HG02642 (cell line): ENCODE results near the gene HOXB9.

Experiments used
- ATAC-seq: cut with Tn5 transposase; IDR thresholded peaks from one replicate; pipeline ENCODE4 v1.9.1; 2021; ENCODE audit warnings: mild to moderate bottlenecking; ENCODE audit not compliant: unreplicated experiment, poor library complexity

The HOXB9 gene

DNA sequence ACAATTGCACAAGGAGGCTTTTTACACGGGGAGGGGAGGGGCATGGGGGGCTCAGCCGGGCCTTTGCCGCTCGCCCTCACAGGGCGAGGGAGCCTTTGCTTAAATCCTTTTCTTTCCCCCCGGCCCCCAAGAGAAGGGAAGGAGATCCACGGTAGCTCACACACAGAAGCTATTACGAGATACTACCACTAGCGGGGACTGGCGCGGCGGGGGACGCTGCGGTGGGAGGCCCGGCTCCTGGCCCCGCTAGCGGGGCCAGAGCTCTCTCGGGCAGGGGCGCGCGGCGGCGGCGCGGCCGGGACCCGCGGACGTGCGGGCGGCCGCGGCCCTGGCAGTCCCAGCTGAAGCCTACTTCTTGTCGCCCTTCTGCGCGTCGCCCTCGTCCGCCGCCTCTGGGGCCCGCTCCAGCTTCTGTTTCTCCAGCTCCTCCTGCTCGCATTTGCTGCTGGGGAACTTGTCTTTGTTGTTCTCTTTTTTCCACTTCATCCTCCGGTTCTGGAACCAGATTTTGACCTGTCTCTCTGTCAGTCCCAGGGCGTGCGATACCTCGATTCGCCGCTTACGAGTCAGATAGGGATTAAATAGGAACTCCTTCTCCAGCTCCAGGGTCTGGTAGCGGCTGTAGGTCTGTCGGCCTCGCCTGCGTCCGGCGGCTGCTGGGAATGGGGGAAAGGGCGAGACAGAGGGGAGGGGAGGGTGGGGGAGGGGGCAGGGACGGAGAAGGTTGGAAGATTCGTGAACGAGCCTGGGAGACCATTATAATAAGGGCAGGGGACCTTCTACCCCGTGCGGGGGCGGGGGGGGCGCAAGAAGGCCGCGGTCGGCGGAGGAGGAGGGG lies 13.1 kb downstream of the HOXB9 start:
- ATAC-seq, result no peak

DNA sequence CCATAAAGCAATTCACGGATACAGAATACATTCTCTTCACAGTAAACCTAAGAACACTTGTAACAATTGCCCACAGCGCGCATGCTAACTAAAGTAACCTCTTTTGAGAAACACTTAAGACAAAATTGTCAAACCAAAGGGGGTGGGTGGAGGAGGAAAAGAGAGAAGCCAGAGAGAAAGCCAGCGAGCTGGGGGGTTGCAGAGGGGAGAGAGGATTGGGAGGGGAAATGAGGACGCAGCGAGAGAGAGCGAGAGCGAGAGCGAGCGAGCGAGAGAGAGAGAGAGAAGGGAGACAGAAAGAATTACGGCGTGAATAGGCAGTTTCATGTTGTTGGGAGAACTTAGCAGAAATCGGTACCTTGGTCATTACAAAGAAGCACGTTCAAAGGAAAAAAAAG lies 13.7 kb downstream of the HOXB9 start:
- no peak for ATAC-seq

DNA sequence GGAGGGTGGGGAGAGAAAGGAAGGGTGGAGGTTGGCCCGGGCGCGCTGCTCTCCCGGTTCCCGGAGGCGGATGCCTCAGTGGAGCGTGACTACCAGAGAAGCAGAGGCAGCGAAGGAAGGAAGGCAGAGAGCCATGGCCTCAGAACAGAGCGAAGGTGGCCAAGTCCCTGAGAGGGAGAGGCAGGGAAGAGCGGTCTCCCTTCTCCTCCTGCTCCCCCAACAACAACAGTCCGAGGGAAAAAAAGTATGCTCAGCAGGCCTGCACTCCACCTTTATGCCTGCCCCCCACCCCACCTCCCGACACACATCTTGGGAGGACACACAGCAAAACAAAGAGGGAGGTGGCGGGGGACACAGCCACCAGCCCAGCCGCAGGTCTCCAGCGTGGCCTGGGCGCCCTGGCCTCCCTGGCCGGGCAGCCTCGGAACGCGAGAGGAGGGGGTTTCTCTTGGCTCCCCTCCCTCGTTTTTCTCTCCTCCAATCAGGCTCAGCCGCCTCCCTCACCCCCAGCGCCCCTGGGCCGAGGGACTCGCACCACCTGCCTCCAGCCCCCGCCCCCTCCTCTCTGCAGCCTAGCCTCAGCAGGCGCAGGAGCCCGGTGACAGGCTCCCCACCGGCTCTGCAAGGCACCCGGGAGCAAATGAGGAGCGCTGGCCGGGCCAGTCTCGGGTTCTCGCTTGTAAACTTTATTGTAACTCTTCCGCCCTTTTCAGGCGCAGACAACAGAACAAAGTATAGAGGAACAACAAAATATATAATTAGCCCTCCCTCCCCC lies 14.3 kb downstream of the HOXB9 start:
- no peak for ATAC-seq

DNA sequence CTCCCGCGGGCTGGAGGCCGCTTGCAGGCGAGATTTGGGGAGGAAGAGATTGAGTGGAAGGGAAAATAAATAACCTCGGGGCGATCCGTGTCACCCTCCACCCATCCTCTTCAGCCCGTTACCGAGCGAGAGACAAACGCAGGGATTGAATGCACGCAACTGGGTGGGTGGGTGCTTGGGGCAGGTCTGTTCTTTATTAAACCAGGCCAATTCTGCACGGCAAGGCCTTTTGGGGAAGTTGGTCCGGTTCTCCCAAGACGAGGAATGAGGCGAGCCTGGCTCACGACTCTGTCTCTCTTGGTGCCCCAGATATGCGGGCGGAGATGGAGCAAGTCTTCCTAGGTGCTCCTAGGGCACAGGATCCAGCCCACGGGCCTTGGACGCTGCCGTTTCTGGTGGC lies 14.9 kb downstream of the HOXB9 start:
- no peak for ATAC-seq

DNA sequence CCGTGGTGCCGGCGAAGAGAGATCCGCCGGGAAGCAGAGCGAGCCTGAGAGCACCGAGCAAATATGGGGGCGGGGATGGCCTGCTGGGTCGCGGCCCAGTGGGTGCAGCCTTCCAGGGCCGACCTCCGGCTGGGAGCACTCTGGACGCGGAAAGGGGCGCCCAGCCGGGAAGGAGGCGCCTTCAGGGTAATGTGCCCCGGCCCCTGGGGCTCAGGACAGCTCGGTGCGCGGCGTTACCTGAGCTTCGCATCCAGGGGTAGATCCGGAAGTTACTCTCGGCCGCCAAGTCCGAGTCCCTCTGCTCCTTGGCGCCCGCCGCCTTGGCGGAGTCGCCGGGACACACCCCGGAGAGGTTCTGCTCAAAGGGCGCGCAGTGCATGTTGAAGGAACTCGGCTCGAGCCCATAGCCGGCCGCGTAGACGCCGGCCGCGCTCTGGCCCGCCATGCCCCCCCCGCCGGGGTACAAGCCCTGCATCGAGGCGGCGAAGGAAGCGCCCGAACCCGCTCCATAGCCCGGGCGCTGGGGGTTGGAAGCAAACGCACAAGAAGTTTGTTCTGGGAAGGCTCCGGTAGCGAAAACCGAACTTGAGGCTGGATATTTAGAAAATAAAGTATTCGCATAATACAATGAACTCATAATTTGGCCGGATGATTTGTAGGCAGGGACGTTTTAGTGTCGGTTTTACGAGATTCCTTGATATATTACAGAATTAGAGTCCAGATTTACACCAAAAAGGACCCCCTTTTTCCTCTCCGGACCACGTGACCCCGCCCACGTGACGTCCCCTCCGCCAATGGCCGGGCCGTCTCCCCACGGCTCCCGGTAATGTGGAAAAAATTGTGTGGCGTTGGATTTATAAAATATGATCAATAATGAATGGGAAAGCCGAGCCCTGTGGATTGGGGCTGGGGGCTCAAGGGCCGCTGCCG lies 15.6 kb downstream of the HOXB9 start, which contains the start of gene HOXB7:
Gene HOXB7 (minus strand): TSS at position 736 of the 930 bp plus-strand sequence. CDS start 99 bp downstream, at position 637.
- no peak for ATAC-seq

DNA sequence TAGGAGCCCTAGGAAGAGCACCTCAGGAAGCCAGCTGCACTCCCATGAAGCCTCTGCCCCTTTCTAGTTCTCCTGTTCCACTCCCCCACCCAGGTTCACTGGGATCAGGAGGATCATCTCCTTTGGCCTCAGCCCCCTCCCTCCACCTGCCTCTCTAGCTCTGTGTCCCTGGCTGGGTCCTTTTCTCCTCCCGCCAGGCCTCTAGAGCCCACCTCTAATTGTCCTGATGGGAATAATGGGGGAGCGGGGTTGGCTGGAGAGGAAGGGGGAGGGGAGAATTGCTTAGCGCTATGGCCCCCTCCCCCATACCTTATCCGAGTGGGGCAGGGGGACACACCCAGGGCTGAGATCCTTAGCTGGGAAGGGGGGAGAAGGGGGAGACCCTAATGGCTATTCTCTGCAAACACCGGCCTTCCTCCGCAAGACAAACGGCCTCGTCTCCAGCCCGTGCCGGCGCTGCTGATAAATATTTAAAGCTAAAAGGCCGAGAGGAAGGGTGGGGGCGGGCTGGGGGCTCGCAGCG lies 16.3 kb downstream of the HOXB9 start:
- ATAC-seq, result no peak

DNA sequence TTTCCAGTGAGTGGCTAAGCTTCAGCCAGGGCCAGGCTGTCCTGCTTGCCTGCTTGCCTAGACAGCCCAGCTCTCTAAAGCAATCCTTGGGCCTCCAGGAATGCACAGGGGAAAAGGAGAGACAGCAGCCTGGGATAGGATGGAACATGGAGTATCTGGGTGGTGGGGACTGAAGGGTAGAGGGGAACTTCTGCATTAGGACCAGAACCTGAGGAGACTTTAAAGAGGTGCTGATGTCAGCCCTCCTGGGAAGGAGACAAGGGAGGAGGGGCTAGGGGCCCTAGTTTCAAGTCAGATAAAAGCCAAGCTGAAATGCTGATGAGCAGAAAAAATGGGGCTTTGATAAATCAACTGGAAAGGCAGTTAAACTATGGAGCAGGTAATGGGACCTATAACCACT lies 17.1 kb downstream of the HOXB9 start:
- no peak for ATAC-seq

DNA sequence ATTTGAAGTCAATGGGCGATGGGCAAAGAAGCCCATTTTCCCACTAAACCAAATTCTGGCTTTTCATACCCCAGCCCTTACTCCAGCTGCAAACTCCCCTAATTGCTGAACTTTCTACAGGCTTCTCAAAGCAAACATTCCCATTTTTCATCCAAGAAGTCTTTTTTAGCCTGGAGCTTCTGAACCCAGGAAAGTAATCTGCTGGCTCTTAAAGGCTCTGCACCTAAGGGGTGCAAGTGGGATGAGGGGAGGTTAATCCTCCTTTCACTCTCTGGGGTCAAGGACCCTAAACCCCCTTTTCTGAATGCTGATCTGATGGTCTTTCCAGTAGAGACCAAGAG lies 17.7 kb downstream of the HOXB9 start:
- no peak for ATAC-seq

DNA sequence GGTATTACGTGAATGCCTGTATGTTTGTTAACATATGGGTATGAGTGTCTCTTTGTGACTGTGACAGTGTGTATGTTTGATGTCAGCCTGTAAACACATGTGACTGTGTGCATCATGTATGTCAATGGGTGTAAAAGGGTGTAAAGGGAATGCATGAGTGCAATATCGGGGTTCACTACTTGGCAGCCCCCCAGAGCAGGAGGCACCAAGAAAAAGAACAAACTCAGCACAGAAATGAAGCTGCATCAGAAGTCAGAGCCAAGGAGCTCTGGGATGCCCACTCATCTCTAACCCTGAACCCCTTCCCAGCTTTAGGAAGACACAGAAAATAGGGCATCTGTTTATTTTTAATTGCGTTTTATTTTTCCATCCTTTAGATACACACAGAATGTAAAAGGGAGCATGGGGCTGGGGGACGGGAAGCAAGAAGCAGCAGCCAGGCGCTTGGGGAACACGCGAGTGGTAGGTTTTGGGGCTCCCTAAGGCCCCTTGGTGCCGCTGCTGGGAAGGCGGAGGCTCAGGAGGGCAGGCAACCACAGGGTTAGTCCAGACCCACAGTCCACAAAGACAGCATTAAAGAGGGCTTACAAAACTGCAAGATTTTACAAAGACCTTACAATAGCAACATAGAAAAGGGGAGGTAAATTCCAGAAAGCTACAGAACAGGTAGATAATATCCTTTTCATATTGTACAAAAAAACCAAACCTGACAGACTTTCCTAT lies 19.1 kb downstream of the HOXB9 start:
- no peak for ATAC-seq

DNA sequence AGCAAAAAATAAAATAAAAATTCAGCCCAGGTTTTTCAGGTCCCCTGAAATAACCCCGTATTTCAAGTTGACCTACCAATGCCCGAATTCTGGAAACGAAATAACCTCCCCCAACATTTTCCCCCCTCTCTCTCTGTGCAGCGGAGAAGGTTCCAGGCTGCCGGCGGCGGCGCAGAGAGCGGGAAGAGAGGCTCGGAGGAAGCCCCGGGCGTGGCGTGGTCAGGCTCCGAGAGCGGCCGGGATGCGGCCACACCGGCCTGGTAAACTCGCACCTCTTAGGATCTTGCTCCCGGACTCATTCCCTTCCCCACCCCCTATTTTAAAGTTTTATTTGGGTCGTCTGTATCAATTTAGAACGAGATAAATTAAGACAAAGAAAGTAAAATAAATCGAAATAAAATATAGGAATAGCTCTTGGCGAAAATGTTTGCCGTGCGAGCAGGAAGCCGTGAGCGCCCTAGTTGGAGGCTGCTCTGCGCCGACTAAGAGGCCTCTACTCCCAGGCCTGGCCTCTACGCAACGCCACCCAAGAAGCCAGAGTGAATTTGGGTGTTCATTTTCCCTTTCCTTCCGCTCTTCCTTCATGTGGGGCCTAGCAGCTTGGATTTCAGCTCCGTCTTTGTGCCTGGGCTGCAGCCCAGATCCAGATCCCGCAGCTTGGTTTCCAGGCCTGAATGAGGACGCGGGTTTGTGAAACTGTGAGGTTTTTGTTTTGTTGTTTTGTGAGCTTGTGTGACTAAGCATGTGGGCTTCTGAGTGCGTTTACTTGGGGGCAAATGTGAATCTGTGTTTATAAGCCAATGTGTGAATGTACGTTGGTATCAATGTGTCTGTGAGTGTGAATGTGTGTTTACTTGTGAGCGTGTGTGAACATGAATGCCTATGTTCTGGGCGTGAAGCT lies 19.9 kb downstream of the HOXB9 start:
- ATAC-seq, result no peak

DNA sequence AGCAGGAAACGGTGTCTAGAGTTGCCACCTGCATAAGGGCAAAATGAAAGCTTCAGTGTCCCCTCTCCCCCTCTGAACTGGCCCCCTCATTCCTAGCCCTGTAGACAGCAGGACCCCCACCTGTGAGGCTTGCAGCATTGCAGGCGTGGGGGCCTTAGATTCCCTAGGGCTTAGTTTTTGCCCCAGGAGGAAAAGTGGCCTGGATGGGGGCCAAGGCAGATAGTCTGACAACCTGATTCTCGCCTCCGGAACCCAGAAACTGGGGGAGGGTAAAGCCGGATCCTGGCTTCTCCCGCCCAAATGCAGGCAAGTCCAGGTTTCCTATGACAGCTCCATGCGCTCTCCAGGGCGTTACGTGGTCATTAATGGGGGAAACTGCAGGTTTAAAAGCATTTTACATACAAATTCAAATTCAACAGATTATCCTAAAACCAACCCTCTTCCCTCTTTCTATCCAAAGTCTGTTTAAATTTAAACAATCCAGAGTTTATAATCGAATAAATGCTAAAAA lies 20.7 kb downstream of the HOXB9 start:
- no peak for ATAC-seq

DNA sequence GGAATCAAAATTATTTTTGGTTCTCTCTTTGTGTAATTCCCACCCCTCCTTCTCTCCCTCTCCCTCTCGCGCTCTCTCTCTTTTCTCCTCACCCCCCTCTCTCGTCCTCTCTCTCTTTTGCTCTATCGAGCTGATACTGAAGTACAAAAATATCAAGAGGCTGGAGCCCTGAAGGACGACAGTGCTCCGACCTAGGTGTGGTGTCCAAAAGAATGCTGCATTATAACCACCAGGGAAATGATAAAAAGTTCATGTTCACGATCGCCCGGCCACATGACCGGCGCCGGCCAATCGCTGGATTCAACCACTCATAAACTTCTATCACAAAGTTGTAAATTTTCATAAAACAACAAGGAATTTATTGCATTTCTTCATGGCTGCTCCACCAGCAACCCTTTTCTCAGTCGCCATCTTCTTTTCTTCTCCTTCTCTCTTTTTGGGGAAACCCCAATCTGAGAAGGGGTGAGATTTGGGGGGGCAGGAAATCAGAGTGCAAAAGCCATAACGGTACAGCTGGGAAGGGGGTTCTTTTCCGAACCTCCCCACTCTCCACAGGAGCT lies 21.3 kb downstream of the HOXB9 start, which contains the start of gene HOXB6:
Gene HOXB6 (minus strand): TSS at position 217 of the 560 bp plus-strand sequence. CDS start 6,836 bp downstream, outside the sequence.
- ATAC-seq, result no peak

DNA sequence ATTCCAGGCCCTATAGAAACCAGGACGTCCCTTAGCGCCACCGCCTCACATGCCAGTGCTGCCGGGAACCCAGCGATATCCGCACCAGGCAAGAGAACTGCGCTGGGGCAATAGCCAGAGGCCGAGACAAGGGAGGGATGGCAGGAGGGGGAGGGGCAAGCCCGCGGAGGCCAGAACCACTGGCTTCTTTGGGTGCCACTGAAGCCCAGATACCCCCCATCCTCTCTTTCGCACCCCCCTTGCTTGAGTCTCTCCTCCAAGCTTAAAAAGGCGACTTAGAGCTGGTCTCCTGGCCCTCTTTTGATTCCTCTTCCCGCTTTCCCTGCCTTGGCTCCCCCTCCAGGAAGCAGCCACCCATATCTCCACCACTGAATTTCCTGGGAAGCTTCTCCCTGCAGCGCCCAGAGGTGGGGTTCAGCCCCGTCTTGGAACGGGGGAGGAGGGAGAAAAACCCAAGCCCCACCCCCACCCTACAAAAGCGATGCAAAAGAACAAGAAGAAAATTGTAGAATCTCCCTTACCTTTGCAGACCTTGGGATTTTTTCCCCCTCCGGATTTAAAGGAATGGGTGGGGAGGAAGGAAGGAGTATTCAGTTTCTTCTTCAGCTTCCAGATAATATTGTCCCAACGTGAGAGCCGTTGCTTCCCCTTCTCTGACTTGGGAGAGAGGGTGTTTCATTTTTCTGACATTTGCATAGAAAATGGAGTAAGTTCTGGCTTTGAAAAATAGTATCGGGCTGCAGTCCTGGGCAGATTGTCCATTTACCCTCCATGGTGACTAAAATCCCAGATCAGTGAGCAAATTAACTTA lies 22.0 kb downstream of the HOXB9 start:
- no peak for ATAC-seq

DNA sequence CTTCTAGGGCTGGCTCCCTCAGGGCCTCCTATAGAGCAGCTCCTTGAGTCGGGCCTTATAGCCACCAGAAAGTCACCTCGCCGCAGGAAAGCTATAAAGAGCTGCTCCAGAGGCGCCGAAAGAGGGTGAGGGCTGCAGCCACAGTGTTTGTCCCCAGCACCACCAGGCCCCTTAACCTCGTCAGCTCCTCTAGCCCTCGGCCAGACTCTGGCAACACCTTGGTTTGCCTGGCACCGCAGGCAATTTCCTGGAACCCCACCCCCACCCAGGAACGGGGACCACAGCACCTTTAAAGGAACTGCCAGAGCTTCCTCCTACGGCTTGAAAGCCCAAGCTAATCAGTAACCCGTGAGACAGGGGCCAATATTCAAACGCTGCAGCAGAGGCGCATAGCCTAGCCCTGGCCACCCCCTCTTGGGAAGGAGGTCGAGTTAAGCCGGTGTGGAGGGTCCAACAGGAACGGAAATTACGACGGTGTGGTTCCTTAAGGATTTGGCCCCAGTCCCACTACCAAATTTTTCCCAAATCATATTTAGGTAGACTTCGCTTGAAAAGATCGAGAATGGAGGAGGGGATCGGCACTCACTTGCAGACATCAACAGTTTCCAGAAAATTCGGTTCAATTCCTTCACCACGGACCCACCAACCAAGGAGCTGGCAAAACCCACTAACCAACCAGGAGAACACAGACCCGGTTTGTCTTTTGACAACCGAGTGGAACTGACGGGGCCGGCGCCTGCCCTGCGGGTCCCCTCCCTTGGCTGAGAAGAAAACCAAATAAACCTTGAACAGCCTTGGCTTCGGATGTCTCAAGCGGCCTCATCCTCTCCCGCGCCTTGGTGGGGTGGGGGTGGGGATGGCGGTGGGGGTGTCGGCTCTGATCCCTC lies 24.4 kb downstream of the HOXB9 start:
- no peak for ATAC-seq

DNA sequence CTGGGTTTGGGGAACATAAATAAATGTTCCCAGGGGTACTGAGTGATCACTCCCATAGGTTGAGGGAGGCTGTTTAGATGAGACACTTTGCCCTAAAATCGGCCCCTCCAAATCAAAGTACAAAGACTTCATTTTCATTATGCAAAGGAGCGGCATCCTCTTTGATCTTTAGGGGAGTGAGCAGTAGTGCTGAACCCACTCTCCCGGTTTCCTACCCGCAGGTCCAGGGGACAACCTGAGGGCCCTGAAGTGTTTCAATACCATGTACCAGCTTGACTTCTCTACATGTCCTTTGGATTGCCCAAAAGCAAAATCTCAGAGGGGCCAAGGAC lies 25.0 kb downstream of the HOXB9 start:
- ATAC-seq, result no peak
